ENCODE data around the gene SEMA4C. TPM values are rescaled to one million over a fixed set of nuclear protein-coding genes. Genes with fewer than 3 reads are reported as not detected.

The SEMA4C gene
- total and polyA plus RNA-seq, 8 donors = 6.7 to 21.8 (median 10.0) TPM

DNA sequence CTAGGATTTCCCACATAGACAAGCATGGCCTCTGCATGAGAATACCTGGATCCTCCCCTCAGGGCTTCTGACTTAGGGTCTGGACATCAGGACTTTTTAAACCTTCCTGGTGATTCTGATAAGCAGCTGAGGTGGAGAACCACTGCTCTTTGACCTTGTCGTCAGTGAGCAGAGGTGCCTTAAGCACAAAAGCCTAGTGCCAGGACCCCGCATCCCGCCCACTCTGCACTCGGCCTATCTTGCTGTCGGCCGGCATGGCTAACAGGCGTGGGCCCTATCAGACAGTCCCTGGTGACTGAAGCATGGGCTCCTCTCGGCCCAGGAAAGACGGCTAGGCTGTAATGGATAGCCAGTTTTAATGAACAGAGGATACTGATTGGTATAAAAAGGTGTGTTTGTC lies 32.3 kb downstream of the SEMA4C start:
- H3K27ac ChIP-seq = no peak overlapping the region
- 91 to 96% methylated on average over 9 of the region's 9 CpGs for WGBS, 2 donors
- TF ChIP-seq, protein P1, sequence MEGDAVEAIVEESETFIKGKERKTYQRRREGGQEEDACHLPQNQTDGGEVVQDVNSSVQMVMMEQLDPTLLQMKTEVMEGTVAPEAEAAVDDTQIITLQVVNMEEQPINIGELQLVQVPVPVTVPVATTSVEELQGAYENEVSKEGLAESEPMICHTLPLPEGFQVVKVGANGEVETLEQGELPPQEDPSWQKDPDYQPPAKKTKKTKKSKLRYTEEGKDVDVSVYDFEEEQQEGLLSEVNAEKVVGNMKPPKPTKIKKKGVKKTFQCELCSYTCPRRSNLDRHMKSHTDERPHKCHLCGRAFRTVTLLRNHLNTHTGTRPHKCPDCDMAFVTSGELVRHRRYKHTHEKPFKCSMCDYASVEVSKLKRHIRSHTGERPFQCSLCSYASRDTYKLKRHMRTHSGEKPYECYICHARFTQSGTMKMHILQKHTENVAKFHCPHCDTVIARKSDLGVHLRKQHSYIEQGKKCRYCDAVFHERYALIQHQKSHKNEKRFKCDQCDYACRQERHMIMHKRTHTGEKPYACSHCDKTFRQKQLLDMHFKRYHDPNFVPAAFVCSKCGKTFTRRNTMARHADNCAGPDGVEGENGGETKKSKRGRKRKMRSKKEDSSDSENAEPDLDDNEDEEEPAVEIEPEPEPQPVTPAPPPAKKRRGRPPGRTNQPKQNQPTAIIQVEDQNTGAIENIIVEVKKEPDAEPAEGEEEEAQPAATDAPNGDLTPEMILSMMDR (IDR thresholded peaks at IDR 0.05) = no peak
- H3K36me3 ChIP-seq = peaks cover 0 to 7% (median 0%) of the 10 kb centered on the region in 3 donors
- H3K9me3 ChIP-seq = no peaks in the 10 kb centered on the region
- no peak overlapping the region for H3K4me3 ChIP-seq
- DNase-seq = no peak
- FAIRE-seq = no peak
- H3K4me1 ChIP-seq = peaks cover 11 to 14% (median 13%) of the 10 kb centered on the region in 3 donors
- no peaks in the 10 kb centered on the region for H3K27me3 ChIP-seq
- no peak for ATAC-seq
- intact Hi-C loops (cut with DNase I) = no loop called here

DNA sequence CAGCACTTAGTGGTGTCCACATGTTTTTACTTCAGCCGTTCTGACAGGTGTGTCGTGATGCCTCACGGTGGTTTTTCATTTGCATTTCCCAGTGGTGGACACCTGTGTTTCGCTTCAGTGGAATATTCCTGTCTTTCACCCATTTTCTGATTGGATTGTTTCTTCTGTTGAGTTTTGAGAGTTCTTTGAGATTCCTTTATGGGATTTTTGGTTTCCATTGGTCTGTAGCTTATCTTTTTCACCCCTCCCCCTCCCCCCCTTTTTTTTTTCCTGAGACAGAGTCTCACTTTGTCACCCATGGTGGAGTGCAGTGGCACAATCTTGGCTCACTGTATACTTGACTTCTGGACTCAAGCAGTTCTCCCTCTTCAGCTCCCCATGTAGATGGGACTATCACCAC lies 34.0 kb downstream of the SEMA4C start:
- peaks cover 0 to 7% (median 3%) of the 10 kb centered on the region in 3 donors for H3K36me3 ChIP-seq

DNA sequence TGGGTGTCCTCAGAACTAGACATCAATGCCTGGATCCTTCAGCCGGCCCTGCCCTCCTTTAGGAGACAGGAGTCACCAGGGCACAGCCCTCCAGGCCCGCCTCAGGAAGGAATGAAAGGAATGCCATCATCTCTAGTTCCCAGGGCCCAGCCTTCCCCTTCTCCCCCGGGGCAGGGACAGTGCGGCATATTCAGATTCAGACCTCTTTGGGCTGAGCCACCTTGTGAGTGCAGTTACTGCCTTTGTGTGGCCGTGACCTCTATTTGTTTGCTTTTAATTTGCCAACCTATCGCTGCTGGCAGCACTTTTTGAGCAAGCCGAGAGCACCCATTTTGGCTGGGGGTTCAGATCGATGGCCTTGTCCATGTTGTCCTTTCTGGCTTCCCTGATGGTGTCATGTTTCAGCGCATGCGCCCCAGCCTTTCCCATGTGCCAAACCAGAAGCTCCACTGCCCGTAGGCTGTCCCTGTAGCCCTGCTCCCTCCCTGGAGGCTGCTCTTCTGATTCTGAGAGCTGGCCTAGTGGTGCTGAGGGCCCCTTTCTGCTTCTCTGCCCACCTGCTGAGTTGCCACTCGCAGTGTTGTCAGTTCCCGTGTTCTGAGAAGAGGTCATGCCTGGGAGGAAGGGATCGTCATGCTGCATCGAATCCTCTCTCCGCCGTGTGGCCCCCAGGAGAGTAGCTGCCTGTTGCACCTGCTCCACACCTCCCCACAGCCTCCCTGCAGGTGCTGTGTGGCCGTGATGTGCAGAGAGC lies 36.9 kb downstream of the SEMA4C start:
- WGBS, 2 donors = 10 to 12% methylated on average over 18 of the region's 18 CpGs
- H3K36me3 ChIP-seq = peaks cover 4 to 36% (median 21%) of the 10 kb centered on the region in 3 donors
- H3K4me1 ChIP-seq = peaks cover 27 to 33% (median 31%) of the 10 kb centered on the region in 3 donors
- no peaks in the 10 kb centered on the region for H3K9me3 ChIP-seq
- H3K27ac ChIP-seq = peak overlapping the region; percentile 40 to 73 (median 68)
- intact Hi-C loops (cut with DNase I) = no loop called here
- FAIRE-seq (no peak), ATAC-seq (peak; percentile 90 to 94 (median 92)), DNase-seq (peak; percentile 90 to 99 (median 96))
- H3K4me3 ChIP-seq = no peak overlapping the region
- no peaks in the 10 kb centered on the region for H3K27me3 ChIP-seq
- TF ChIP-seq, protein P1 (IDR thresholded peaks at IDR 0.05) = no peak

More for the DNA sequence above, 34.0 kb downstream of the SEMA4C start:
- Histone ChIP-seq H3K4me3 (no peak overlapping the region), H3K4me1 (peaks cover 27 to 32% (median 30%) of the 10 kb centered on the region in 3 donors), H3K9me3 (no peaks in the 10 kb centered on the region), H3K27me3 (no peaks in the 10 kb centered on the region), H3K27ac (no peak overlapping the region)
- DNase-seq (no peak), FAIRE-seq (no peak), ATAC-seq (no peak)
- TF ChIP-seq, protein P1 (IDR thresholded peaks at IDR 0.05) = no peak
- WGBS, 2 donors = 89 to 96% methylated on average over 4 of the region's 4 CpGs
- intact Hi-C loops (cut with DNase I) = no loop called here

DNA sequence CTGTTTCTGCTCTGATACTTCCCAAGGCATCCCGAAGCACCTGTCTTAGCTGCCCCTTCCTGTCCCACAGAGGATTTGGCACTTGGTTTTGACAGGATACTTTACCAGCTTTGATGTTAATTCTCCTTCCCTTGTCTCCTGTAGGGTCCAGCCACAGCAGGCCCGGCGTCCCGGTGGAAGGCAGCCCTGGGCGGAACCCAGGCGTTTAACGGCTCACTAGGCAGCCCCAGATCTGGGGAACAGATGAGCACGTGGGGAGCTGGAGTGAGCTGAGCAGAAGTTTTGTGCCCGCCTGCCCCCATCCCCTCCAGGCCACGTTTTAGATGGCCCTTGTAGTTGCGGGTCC lies 37.5 kb downstream of the SEMA4C start:
- ATAC-seq = peak in 3 of 4 donors; percentile 5 to 23 (median 8)

More for the DNA sequence above, 37.5 kb downstream of the SEMA4C start:
- peaks cover 4 to 41% (median 26%) of the 10 kb centered on the region in 3 donors for H3K36me3 ChIP-seq
- FAIRE-seq = no peak
- intact Hi-C loops (cut with DNase I) = no loop called here
- no peak overlapping the region for H3K4me3 ChIP-seq
- no peak for DNase-seq
- peak overlapping the region; percentile 40 to 73 (median 68) for H3K27ac ChIP-seq
- WGBS, 2 donors = 33 to 43% methylated on average over 11 of the region's 11 CpGs
- TF ChIP-seq, protein P1 (IDR thresholded peaks at IDR 0.05) = no peak
- H3K27me3 ChIP-seq = no peaks in the 10 kb centered on the region
- peaks cover 27 to 33% (median 31%) of the 10 kb centered on the region in 3 donors for H3K4me1 ChIP-seq
- no peaks in the 10 kb centered on the region for H3K9me3 ChIP-seq
